Keratinocyte (primary cell): ENCODE data around the gene CD200. TPM values are rescaled to one million over a fixed set of nuclear protein-coding genes. Genes with fewer than 3 reads are reported as not detected.

ENCODE experiments used
- DNase-seq: peaks from one replicate; pipeline ENCODE4 v3.0.0-alpha.2; 2011; ENCODE audit warnings: low read depth, missing footprints, low spot score
- FAIRE-seq: peaks from 2 replicates; lab custom pipeline; 2011; peaks lifted over from hg19 to GRCh38; lab: Jason Lieb, UNC
- H2AFZ ChIP-seq: 2 replicates; pipeline ENCODE4 v1.6.0; 2012; ENCODE audit warnings: low read length, control low read depth, inconsistent platforms; ENCODE audit not compliant: control insufficient read depth
- H3K27ac ChIP-seq: 2 replicates; pipeline ENCODE4 v1.5.1; 2011; ENCODE audit warnings: low read length; ENCODE audit not compliant: control insufficient read depth, insufficient read depth
- H3K27me3 ChIP-seq: 3 replicates; pipeline ENCODE4 v1.6.0; 2011; ENCODE audit warnings: low read length; ENCODE audit not compliant: control insufficient read depth, insufficient read depth; ENCODE audit errors: extremely low read depth
- H3K36me3 ChIP-seq, 2 experiments: 2 replicates in 1 of 2; 3 replicates in 1 of 2; pipeline ENCODE4 v1.5.1; 2011; ENCODE audit warnings: low read length in 2 of 2, mild to moderate bottlenecking in 1 of 2; ENCODE audit not compliant: control insufficient read depth in 2 of 2, insufficient read depth in 2 of 2; ENCODE audit errors: extremely low read depth in 1 of 2
- H3K4me1 ChIP-seq: 3 replicates; pipeline ENCODE4 v1.5.1; 2011; ENCODE audit warnings: low read length; ENCODE audit not compliant: control insufficient read depth, insufficient read depth; ENCODE audit errors: extremely low read depth
- H3K4me2 ChIP-seq: 3 replicates; pipeline ENCODE4 v1.6.0; 2011; ENCODE audit warnings: low read depth, low read length; ENCODE audit not compliant: control insufficient read depth, insufficient read depth; ENCODE audit errors: extremely low read depth
- H3K4me3 ChIP-seq, 3 experiments: fragments of 200-600 bp in 1 of 3; sonication (generic) in 1 of 3; 2 replicates in 2 of 3; 3 replicates in 1 of 3; pipeline ENCODE4 v1.5.1; 2011 to 2016; ENCODE audit warnings: low read length in 3 of 3, mild to moderate bottlenecking in 3 of 3, control low read depth in 2 of 3, inconsistent platforms in 1 of 3, low read depth in 1 of 3, mixed read lengths in 1 of 3, mixed run types in 1 of 3, moderate library complexity in 1 of 3; ENCODE audit not compliant: control insufficient read depth in 2 of 3, insufficient read depth in 2 of 3; ENCODE audit errors: extremely low read depth in 1 of 3
- H3K79me2 ChIP-seq: 2 replicates; pipeline ENCODE4 v1.6.0; 2012; ENCODE audit warnings: low read length; ENCODE audit not compliant: control insufficient read depth, insufficient read depth
- H3K9ac ChIP-seq: 3 replicates; pipeline ENCODE4 v1.6.0; 2011; ENCODE audit warnings: low read length; ENCODE audit not compliant: control insufficient read depth, insufficient read depth; ENCODE audit errors: extremely low read depth
- H3K9me1 ChIP-seq: 3 replicates; pipeline ENCODE4 v1.6.0; 2011; ENCODE audit warnings: low read length; ENCODE audit not compliant: control insufficient read depth, insufficient read depth; ENCODE audit errors: extremely low read depth
- H3K9me3 ChIP-seq: 2 replicates; pipeline ENCODE4 v1.5.1; 2012; ENCODE audit warnings: low read depth, low read length; ENCODE audit not compliant: control insufficient read depth
- H4K20me1 ChIP-seq: 3 replicates; pipeline ENCODE4 v1.6.0; 2011; ENCODE audit warnings: low read length; ENCODE audit not compliant: control insufficient read depth, insufficient read depth; ENCODE audit errors: extremely low read depth
- CTCF ChIP-seq, 3 experiments: IDR thresholded peaks in 1 of 3; conservative IDR thresholded peaks in 1 of 3; optimal IDR thresholded peaks in 1 of 3; 2 replicates in 2 of 3; 3 replicates in 1 of 3; pipeline versions ENCODE3 to v1.5.1; 2011; ENCODE audit warnings: low read length in 3 of 3, mild to moderate bottlenecking in 3 of 3, moderate library complexity in 2 of 3, control low read depth in 1 of 3, inconsistent platforms in 1 of 3; ENCODE audit not compliant: insufficient read depth in 2 of 3; ENCODE audit errors: extremely low read depth in 1 of 3
- EZH2 ChIP-seq: IDR thresholded peaks from one replicate; pipeline ENCODE4 v1.6.1; 2012; ENCODE audit warnings: inconsistent platforms, mild to moderate bottlenecking, low read length, moderate library complexity
- dilution Hi-C: fragments of 300-500 bp; cut with MboI; formaldehyde crosslinking; loops from one replicate; pipeline ENCODE4 v1.7.0; 2020; ENCODE audit warnings: low sequenced_read_pairs; ENCODE audit not compliant: extremely low pct_ligation_motif_present
- polyA plus RNA-seq, 5 experiments: library from polyadenylated mRNA; depleted of rRNA in 3 of 5; stranded (reverse) in 3 of 5; stranded (forward) in 1 of 5; unstranded in 1 of 5; fragments of >200 nt; gene quantifications; 1 replicate in 1 of 5; 2 replicates in 3 of 5; 3 replicates in 1 of 5; pipeline versions ENCODE4 v1.2.1 to v1.2.3, GENCODE V29; 2011 to 2012; ENCODE audit warnings: missing spikeins in 2 of 5, low read depth in 1 of 5, low replicate concordance in 1 of 5

Gene CD200
- polyA plus RNA-seq, 1 donor (not counting 4 experiments of a cell fraction or from before 2014, with no cell fraction given), result 0.07 TPM

- H3K27me3 ChIP-seq, result no peaks in the 10 kb centered on the region
These were observed 78.5 kb downstream of the CD200 start for GRCh38 chr3:112411425-112411824.

More at GRCh38 chr3:112411425-112411824, 78.5 kb downstream of the CD200 start:
- Histone ChIP-seq H3K4me1 (no peaks in the 10 kb centered on the region), H3K9me1 (no peaks in the 10 kb centered on the region), H3K36me3 (no peaks in the 10 kb centered on the region), H4K20me1 (no peaks in the 10 kb centered on the region), H3K4me2 (no peak overlapping the region), H3K79me2 (no peaks in the 10 kb centered on the region), H3K4me3 (no peak overlapping the region), H3K27ac (no peak overlapping the region), H2AFZ (no peak overlapping the region), H3K9me3 (no peaks in the 10 kb centered on the region), H3K9ac (no peak overlapping the region)
- dilution Hi-C loops, result no loop called here
- FAIRE-seq (no peak), DNase-seq (no peak)
- TF ChIP-seq EZH2 (no peak), CTCF (optimal IDR thresholded peaks at IDR 0.05 in 1 of 3, IDR thresholded peaks at IDR 0.05 in 1 of 3, conservative IDR thresholded peaks at IDR 0.05 in 1 of 3; ENCODE audit: extremely low read depth in 1 of 3, insufficient read depth in 2 of 3, low read length in 3 of 3) (no peak)

Other genes with a start within 250 kb of the CD200 start
- gene C3orf52, start 246.8 kb upstream of the CD200 start, polyA plus RNA-seq, result 12.9 to 15.8 TPM (median 13.7 TPM) in 3 replicates
- 1.7 to 2.9 TPM (median 2.5 TPM) in 3 replicates for gene GCSAM, start 199.9 kb upstream of the CD200 start, polyA plus RNA-seq
- not detected in 3 replicates for gene SLC9C1, start 38.9 kb upstream of the CD200 start, polyA plus RNA-seq
- 0.08 to 0.09 TPM in 2 of 3 replicates, not detected in the other for gene BTLA, start 166.3 kb downstream of the CD200 start, polyA plus RNA-seq
- gene ATG3, start 228.8 kb downstream of the CD200 start, polyA plus RNA-seq, result 35.5 to 61.3 TPM (median 38.6 TPM) in 3 replicates
- 23.8 to 31.8 TPM (median 27.8 TPM) in 3 replicates for gene SLC35A5, start 228.9 kb downstream of the CD200 start, polyA plus RNA-seq